Measurements from ENCODE around the gene CHAF1A. TPM values are rescaled to one million over a fixed set of nuclear protein-coding genes. Genes with fewer than 3 reads are reported as not detected.

Gene CHAF1A
- total and polyA plus RNA-seq, 12 donors = 3.4 to 14.6 (median 8.4) TPM

GRCh38 chr19:4473011-4473762, 70.7 kb downstream of the CHAF1A start:
- Histone ChIP-seq H3K36me3 (replicated peaks in 1 of 2) (peaks cover 0 to 22% of the 10 kb centered on the region in 2 donors), H3K27ac (peak overlapping the region in 1 of 5 donors; percentile 33), H3K4me3 (peak overlapping the region; percentile 37 to 71 (median 64)), H3K4me1 (replicated peaks in 1 of 2) (peaks cover 16 to 20% of the 10 kb centered on the region in 2 donors), H3K9me3 (replicated peaks in 1 of 3) (no peaks in the 10 kb centered on the region), H3K27me3 (no peaks in the 10 kb centered on the region)
- DNase-seq = peak in 1 of 7 donors; percentile 28
- intact Hi-C loops (cut with DNase I) = no loop called here
- TF ChIP-seq, protein P1, sequence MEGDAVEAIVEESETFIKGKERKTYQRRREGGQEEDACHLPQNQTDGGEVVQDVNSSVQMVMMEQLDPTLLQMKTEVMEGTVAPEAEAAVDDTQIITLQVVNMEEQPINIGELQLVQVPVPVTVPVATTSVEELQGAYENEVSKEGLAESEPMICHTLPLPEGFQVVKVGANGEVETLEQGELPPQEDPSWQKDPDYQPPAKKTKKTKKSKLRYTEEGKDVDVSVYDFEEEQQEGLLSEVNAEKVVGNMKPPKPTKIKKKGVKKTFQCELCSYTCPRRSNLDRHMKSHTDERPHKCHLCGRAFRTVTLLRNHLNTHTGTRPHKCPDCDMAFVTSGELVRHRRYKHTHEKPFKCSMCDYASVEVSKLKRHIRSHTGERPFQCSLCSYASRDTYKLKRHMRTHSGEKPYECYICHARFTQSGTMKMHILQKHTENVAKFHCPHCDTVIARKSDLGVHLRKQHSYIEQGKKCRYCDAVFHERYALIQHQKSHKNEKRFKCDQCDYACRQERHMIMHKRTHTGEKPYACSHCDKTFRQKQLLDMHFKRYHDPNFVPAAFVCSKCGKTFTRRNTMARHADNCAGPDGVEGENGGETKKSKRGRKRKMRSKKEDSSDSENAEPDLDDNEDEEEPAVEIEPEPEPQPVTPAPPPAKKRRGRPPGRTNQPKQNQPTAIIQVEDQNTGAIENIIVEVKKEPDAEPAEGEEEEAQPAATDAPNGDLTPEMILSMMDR (IDR thresholded peaks at IDR 0.05) = no peak
- TF ChIP-seq POLR2A (IDR thresholded peaks at IDR 0.05) = no peak
- 11 to 24% (median 18%) methylated on average over 19 to 25 of the region's 25 CpGs for WGBS, 4 donors

DNA sequence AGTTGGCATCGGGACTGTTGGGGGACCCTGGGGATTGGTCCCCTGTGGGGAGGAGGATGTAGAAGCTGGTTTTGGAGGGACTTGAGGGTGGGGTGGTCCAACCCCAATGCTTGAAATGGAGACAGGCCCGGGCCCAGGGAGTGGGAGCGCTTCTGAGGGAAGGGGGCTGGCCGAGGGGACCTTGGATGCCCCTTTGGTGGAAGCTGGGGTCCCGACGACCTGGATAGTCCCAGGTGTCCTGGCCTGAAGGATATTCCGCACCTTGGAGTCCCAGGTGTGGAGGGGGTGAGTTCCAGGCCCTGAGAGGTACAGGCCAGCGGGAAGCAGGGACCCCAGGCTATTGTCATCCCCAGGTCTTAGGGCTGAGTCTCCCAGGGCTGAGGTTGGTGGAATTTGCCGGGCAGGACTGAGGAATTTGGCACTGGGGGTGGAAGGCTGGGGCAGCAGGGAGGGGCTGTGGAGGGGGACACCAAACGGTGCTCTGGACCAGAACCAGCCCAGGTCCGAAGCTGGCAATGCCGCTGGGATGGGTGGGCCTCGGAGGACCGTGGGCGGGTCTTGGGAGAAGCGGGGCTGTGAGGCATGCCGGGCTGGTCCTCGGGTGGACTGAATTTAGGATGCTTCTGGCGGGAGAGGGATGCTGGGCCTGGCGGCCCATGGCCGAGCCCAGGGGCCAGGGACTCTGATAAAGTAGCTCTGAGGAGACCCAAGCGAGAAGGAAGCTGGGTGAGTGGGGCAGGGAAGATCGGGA, 71.5 kb downstream of the CHAF1A start:
- DNase-seq = no peak
- Histone ChIP-seq H3K4me3 (peak overlapping the region in 1 of 4 donors; percentile 57), H3K9me3 (replicated peaks in 1 of 3) (no peaks in the 10 kb centered on the region), H3K27ac (no peak overlapping the region), H3K36me3 (replicated peaks in 1 of 2) (peaks cover 0 to 30% of the 10 kb centered on the region in 2 donors), H3K4me1 (replicated peaks in 1 of 2) (peaks cover 16 to 20% of the 10 kb centered on the region in 2 donors), H3K27me3 (no peaks in the 10 kb centered on the region)
- 29 to 58% (median 35%) methylated on average over 10 to 23 of the region's 23 CpGs for WGBS, 4 donors
- TF ChIP-seq POLR2A (IDR thresholded peaks at IDR 0.05) = no peak
- TF ChIP-seq, protein P1 (IDR thresholded peaks at IDR 0.05) = no peak
- intact Hi-C loops (cut with DNase I) = no loop called here

- no peak for TF ChIP-seq POLR2A (IDR thresholded peaks at IDR 0.05)
- TF ChIP-seq, protein P1 (IDR thresholded peaks at IDR 0.05) = no peak
- Histone ChIP-seq H3K27ac (no peak overlapping the region), H3K4me3 (no peak overlapping the region), H3K9me3 (replicated peaks in 1 of 3) (no peaks in the 10 kb centered on the region), H3K36me3 (replicated peaks in 1 of 2) (peaks cover 0 to 33% of the 10 kb centered on the region in 2 donors), H3K4me1 (replicated peaks in 1 of 2) (peaks cover 16 to 20% of the 10 kb centered on the region in 2 donors), H3K27me3 (no peaks in the 10 kb centered on the region)
- 29 to 56% (median 33%) methylated on average over 7 to 13 of the region's 13 CpGs for WGBS, 4 donors
- no peak for DNase-seq
- intact Hi-C loops (cut with DNase I) = no loop called here
Observed at GRCh38 chr19:4474514-4475022, 72.1 kb downstream of the CHAF1A start.
